Suprapubic skin (tissue), 3 donors: ENCODE results near the gene FRYL.

Source experiments
- POLR2A ChIP-seq, 2 donors: fragments of 450-650 bp; IDR thresholded peaks; one replicate each; pipeline ENCODE4 v1.6.1; 2017; ENCODE audit warnings: antibody characterized with exemption in 2 of 2, mild to moderate bottlenecking in 2 of 2, moderate library complexity in 2 of 2
- TF ChIP-seq, protein P1 (sequence below), 2 donors: fragments of 200-600 bp in 1 of 2; fragments of 450-650 bp in 1 of 2; sonication (generic) in 1 of 2; IDR thresholded peaks; one replicate each; pipeline ENCODE4 v1.5.1; 2016 to 2019; ENCODE audit warnings: antibody characterized with exemption in 2 of 2, mild to moderate bottlenecking in 1 of 2, moderate library complexity in 1 of 2

- TF ChIP-seq, protein P1, sequence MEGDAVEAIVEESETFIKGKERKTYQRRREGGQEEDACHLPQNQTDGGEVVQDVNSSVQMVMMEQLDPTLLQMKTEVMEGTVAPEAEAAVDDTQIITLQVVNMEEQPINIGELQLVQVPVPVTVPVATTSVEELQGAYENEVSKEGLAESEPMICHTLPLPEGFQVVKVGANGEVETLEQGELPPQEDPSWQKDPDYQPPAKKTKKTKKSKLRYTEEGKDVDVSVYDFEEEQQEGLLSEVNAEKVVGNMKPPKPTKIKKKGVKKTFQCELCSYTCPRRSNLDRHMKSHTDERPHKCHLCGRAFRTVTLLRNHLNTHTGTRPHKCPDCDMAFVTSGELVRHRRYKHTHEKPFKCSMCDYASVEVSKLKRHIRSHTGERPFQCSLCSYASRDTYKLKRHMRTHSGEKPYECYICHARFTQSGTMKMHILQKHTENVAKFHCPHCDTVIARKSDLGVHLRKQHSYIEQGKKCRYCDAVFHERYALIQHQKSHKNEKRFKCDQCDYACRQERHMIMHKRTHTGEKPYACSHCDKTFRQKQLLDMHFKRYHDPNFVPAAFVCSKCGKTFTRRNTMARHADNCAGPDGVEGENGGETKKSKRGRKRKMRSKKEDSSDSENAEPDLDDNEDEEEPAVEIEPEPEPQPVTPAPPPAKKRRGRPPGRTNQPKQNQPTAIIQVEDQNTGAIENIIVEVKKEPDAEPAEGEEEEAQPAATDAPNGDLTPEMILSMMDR (IDR thresholded peaks at IDR 0.05), result no peak
- no peak for TF ChIP-seq POLR2A (IDR thresholded peaks at IDR 0.05)
Observed at GRCh38 chr4:48651914-48652313, 128.2 kb downstream of the FRYL start.
